ENCODE measurements around the gene MRGPRX2. TPM values are rescaled to one million over a fixed set of nuclear protein-coding genes. Genes with fewer than 3 reads are reported as not detected.

MRGPRX2 gene
- not detected for polyA plus RNA-seq (ENCODE audit: insufficient read length in 3 of 3)

GRCh38 chr11:19060629-19061028, at the start of gene MRGPRX2:
TSS of gene MRGPRX2 (minus strand) at chr11:19060717. CDS start at chr11:19056402, 4,315 bp downstream.
- no peak for DNase-seq (ENCODE audit: low read depth in 3 of 3, low spot score in 2 of 3)

GRCh38 chr11:19110295-19110694, 49.8 kb upstream of the MRGPRX2 start:
- no peak for DNase-seq (ENCODE audit: low read depth in 3 of 3, low spot score in 2 of 3)

GRCh38 chr11:19107125-19107524, 46.6 kb upstream of the MRGPRX2 start:
- no peak for DNase-seq (ENCODE audit: low read depth in 3 of 3, low spot score in 2 of 3)

GRCh38 chr11:19105011-19105410, 44.5 kb upstream of the MRGPRX2 start:
- DNase-seq (ENCODE audit: low read depth in 3 of 3, low spot score in 2 of 3): no peak

GRCh38 chr11:19102521-19102900, 42.0 kb upstream of the MRGPRX2 start:
- no peak for DNase-seq (ENCODE audit: low read depth in 3 of 3, low spot score in 2 of 3)

GRCh38 chr11:19101796-19102520, 41.4 kb upstream of the MRGPRX2 start:
- no peak for DNase-seq (ENCODE audit: low read depth in 3 of 3, low spot score in 2 of 3)

GRCh38 chr11:19100885-19101284, 40.4 kb upstream of the MRGPRX2 start:
- DNase-seq (ENCODE audit: low read depth in 3 of 3, low spot score in 2 of 3): no peak

GRCh38 chr11:19099093-19099492, 38.6 kb upstream of the MRGPRX2 start:
- no peak for DNase-seq (ENCODE audit: low read depth in 3 of 3, low spot score in 2 of 3)

- DNase-seq (ENCODE audit: low read depth in 3 of 3, low spot score in 2 of 3): no peak
These were observed 34.3 kb upstream of the MRGPRX2 start for GRCh38 chr11:19094859-19095258.

GRCh38 chr11:19093976-19094375, 33.5 kb upstream of the MRGPRX2 start:
- DNase-seq (ENCODE audit: low read depth in 3 of 3, low spot score in 2 of 3): no peak

- no peak for DNase-seq (ENCODE audit: low read depth in 3 of 3, low spot score in 2 of 3)
These were observed 32.3 kb upstream of the MRGPRX2 start for GRCh38 chr11:19092850-19093249.

- no peak for DNase-seq (ENCODE audit: low read depth in 3 of 3, low spot score in 2 of 3)
These were observed 31.8 kb upstream of the MRGPRX2 start for GRCh38 chr11:19092342-19092741.

GRCh38 chr11:19091366-19091765, 30.8 kb upstream of the MRGPRX2 start:
- no peak for DNase-seq (ENCODE audit: low read depth in 3 of 3, low spot score in 2 of 3)

GRCh38 chr11:19089421-19089820, 28.9 kb upstream of the MRGPRX2 start:
- no peak for DNase-seq (ENCODE audit: low read depth in 3 of 3, low spot score in 2 of 3)

GRCh38 chr11:19088791-19089190, 28.3 kb upstream of the MRGPRX2 start:
- DNase-seq (ENCODE audit: low read depth in 3 of 3, low spot score in 2 of 3): no peak

- DNase-seq (ENCODE audit: low read depth in 3 of 3, low spot score in 2 of 3): no peak
These were observed 27.1 kb upstream of the MRGPRX2 start for GRCh38 chr11:19087658-19088057.

GRCh38 chr11:19084661-19085315, 24.3 kb upstream of the MRGPRX2 start:
- no peak for DNase-seq (ENCODE audit: low read depth in 3 of 3, low spot score in 2 of 3)

GRCh38 chr11:19083166-19083565, 22.6 kb upstream of the MRGPRX2 start:
- DNase-seq (ENCODE audit: low read depth in 3 of 3, low spot score in 2 of 3): no peak

- no peak for DNase-seq (ENCODE audit: low read depth in 3 of 3, low spot score in 2 of 3)
These were observed 20.1 kb upstream of the MRGPRX2 start for GRCh38 chr11:19080579-19080993.

- no peak for DNase-seq (ENCODE audit: low read depth in 3 of 3, low spot score in 2 of 3)
These were observed 19.3 kb upstream of the MRGPRX2 start for GRCh38 chr11:19079643-19080440.

- DNase-seq (ENCODE audit: low read depth in 3 of 3, low spot score in 2 of 3): no peak
These were observed 17.4 kb upstream of the MRGPRX2 start for GRCh38 chr11:19077965-19078364.
